ENCODE measurements around the gene PCLO. TPM values are rescaled to one million over a fixed set of nuclear protein-coding genes. Genes with fewer than 3 reads are reported as not detected.

Gene PCLO
- total RNA-seq, 1 donor from 2014 or later = 10.8 TPM

GRCh38 chr7:83055197-83055596 lies 107.5 kb downstream of the PCLO start:
- no peak for TF ChIP-seq POLR2AphosphoS5 (IDR thresholded peaks at IDR 0.05; ENCODE audit: insufficient read depth in 1 of 2, low read depth in 1 of 2)
- no peak for TF ChIP-seq POLR2A (IDR thresholded peaks at IDR 0.05)
- no peak for TF ChIP-seq CTCF (IDR thresholded peaks at IDR 0.05)
- Histone ChIP-seq H3K36me3 (no peaks in the 10 kb centered on the region), H3K27me3 (no peaks in the 10 kb centered on the region), H3K9me3 (no peaks in the 10 kb centered on the region), H3K4me1 (no peaks in the 10 kb centered on the region), H3K27ac (no peak overlapping the region), H3K4me3 (no peak overlapping the region)
- intact Hi-C loops (cut with DNase I) = no loop called here
- no peak for DNase-seq (ENCODE audit: extremely low spot score in 2 of 2)

GRCh38 chr7:83054472-83054871 lies 108.2 kb downstream of the PCLO start:
- Histone ChIP-seq H3K4me3 (no peak overlapping the region), H3K27me3 (no peaks in the 10 kb centered on the region), H3K4me1 (no peaks in the 10 kb centered on the region), H3K9me3 (no peaks in the 10 kb centered on the region), H3K27ac (no peak overlapping the region), H3K36me3 (no peaks in the 10 kb centered on the region)
- intact Hi-C loops (cut with DNase I) = no loop called here
- TF ChIP-seq CTCF (IDR thresholded peaks at IDR 0.05) (no peak), POLR2AphosphoS5 (IDR thresholded peaks at IDR 0.05; ENCODE audit: insufficient read depth in 1 of 2, low read depth in 1 of 2) (no peak), POLR2A (IDR thresholded peaks at IDR 0.05) (no peak)
- no peak for DNase-seq (ENCODE audit: extremely low spot score in 2 of 2)

GRCh38 chr7:83053965-83054364 lies 108.7 kb downstream of the PCLO start:
- no peaks in the 10 kb centered on the region for H3K4me1 ChIP-seq
- no peaks in the 10 kb centered on the region for H3K27me3 ChIP-seq
- H3K27ac ChIP-seq = no peak overlapping the region
- no peak overlapping the region for H3K4me3 ChIP-seq
- no peaks in the 10 kb centered on the region for H3K9me3 ChIP-seq
- TF ChIP-seq CTCF (IDR thresholded peaks at IDR 0.05) (no peak), POLR2A (IDR thresholded peaks at IDR 0.05) (no peak), POLR2AphosphoS5 (IDR thresholded peaks at IDR 0.05; ENCODE audit: insufficient read depth in 1 of 2, low read depth in 1 of 2) (no peak)
- H3K36me3 ChIP-seq = no peaks in the 10 kb centered on the region
- intact Hi-C loops (cut with DNase I) = no loop called here
- no peak for DNase-seq (ENCODE audit: extremely low spot score in 2 of 2)

GRCh38 chr7:83040484-83040883 lies 122.2 kb downstream of the PCLO start:
- no peak overlapping the region for H3K27ac ChIP-seq
- TF ChIP-seq POLR2AphosphoS5 (IDR thresholded peaks at IDR 0.05; ENCODE audit: insufficient read depth in 1 of 2, low read depth in 1 of 2) (no peak), POLR2A (IDR thresholded peaks at IDR 0.05) (no peak), CTCF (IDR thresholded peaks at IDR 0.05) (no peak)
- H3K4me1 ChIP-seq = no peaks in the 10 kb centered on the region
- H3K4me3 ChIP-seq = no peak overlapping the region
- intact Hi-C loops (cut with DNase I) = no loop called here
- H3K36me3 ChIP-seq = no peaks in the 10 kb centered on the region
- H3K9me3 ChIP-seq = no peaks in the 10 kb centered on the region
- H3K27me3 ChIP-seq = no peaks in the 10 kb centered on the region
- no peak for DNase-seq (ENCODE audit: extremely low spot score in 2 of 2)

GRCh38 chr7:83038787-83039186 lies 123.9 kb downstream of the PCLO start:
- no peak for DNase-seq (ENCODE audit: extremely low spot score in 2 of 2)
- intact Hi-C loops (cut with DNase I) = no loop called here
- Histone ChIP-seq H3K27me3 (no peaks in the 10 kb centered on the region), H3K27ac (no peak overlapping the region), H3K4me1 (no peaks in the 10 kb centered on the region), H3K4me3 (no peak overlapping the region), H3K9me3 (no peaks in the 10 kb centered on the region), H3K36me3 (no peaks in the 10 kb centered on the region)
- no peak for TF ChIP-seq CTCF (IDR thresholded peaks at IDR 0.05)

Data from vagina (tissue), 2 donors.